CD4-positive, alpha-beta T cell treated with Interleukin-1 beta for 1 hour (primary cell): ENCODE data around the gene DGCR2.
A peak's percentile ranks its signal among the peaks of the same experiment; 100 is the strongest.

Experiments
- DNase-seq, 2 donors: peaks; one replicate each; pipeline ENCODE4 v3.0.0-alpha.2; 2020 to 2022

DGCR2 gene

DNA sequence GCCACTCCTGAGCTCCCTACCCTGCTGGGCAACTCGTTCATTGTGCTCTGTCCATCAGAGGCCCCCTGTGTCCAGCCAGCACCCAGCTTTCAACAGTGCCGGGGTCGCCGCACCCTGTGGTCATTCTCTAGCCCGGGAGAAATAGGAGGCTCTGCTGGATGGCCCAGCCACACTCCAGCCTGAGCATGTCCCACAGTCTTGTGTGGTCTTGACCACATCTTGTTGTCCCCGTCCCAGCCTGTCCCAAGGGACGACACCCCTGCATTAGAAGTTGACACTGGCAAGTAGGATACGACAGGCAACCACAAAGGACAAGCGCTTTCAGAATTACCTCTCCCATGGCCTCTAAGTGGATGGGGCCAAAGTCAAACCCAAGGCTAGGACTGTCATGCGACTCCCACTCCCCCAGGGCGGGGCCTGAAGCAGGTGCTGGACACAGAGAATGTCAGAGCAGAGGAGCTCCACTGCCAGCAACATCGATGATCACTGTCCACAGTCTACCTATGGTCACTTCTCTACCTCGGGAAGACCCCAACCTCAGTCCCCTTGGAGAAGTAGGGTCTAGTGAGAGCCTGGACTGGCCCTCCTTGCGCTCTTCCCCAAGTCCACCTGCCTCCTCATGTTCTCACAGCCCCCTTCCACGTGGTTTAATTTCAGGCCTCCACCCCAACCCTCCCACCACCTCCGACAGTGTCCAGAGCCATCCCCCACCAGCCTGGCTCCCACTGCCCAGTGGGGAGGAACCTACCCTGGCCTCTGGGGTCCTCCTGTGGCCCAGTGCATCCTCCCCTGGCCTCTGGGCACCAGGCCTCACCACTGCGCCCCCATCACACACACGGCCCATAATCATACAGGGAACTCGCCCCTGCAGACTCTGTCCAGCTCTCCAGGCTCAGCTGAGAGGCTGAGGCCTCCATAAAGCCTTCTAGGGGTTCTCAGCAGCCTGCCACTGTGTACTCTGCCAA is 4.4 kb upstream of the DGCR2 start:
- DNase-seq: no peak

DNA sequence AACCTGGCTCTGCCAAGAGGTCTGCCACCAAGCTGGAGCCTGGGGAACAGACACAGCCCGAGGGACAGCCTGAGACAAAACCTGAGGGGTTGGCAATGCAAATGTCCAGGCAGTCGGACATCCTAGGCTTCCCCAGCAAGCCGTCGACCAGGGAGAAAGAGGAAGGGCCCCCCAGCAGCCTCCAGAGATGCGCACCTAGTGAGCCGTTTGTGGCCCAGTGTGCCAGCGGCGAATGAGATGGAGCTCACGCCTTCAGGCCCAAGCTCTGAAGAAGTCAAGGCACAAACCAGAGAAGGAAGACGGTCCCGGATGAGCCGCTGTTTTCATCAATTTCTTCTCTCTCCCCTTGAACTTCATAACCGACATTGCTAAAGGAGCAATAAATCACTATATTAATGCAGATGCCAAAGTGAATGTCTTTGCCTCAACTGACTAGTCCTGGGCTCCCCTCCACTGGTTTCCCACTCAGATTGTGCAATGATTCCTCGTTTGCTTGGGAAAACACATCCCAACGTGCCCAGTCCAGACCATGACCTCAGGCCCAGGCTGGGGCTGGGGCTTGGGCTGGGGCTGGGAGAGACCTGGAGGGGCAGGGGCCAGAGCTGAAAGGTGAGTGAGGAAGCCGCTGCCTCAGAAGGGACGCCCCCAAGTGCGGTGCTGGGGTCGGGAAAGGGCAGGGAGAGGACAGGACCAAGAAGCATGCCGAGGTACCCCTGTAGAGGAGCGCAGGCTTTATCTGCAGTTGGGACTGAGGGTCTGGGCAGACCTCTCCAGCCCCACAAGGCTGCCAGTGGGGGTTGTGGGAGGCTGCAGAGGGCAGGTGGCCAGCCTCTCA is 3.5 kb upstream of the DGCR2 start:
- DNase-seq: no peak

DNA sequence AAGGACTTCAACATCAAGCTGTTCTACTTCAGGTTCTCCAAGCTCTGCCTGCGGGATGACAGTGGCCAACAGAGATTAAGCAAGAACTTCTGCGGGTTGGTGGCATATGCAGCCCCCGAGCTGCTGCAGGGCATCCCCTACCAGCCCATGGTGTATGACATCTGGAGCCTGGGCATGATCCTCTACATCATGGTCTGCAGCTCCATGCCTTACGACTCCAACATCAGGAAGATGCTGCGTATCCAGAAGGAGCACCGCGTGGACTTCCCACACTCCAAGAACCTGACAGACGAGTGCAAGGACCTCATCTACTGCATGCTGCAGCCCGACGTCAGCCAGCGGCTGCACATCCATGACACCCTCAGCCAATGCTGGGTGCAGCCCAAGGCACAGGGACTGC is 2.8 kb upstream of the DGCR2 start:
- no peak for DNase-seq

GRCh38 chr22:19124377-19124776 is 2.2 kb upstream of the DGCR2 start:
- DNase-seq: no peak

DNA sequence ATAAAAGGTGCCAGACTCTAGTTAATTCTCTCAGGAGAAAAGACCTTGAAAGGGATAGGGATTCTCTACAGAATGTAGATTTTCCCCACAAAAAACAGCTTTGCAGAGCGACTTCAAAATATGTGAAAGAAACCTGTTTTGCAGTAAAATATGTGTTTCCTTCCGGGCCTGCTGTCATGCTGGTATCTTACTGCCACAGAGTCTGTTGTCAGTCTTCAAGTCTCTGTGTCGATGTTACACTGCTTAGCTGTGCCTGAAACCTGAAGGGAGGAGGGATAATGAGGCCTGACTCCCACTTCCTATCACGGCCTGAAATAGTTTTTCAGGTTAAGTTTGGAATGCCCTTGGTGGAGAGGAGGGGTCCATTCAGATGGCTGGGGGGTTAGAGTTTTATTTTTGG is 1.7 kb upstream of the DGCR2 start:
- no peak for DNase-seq

DNA sequence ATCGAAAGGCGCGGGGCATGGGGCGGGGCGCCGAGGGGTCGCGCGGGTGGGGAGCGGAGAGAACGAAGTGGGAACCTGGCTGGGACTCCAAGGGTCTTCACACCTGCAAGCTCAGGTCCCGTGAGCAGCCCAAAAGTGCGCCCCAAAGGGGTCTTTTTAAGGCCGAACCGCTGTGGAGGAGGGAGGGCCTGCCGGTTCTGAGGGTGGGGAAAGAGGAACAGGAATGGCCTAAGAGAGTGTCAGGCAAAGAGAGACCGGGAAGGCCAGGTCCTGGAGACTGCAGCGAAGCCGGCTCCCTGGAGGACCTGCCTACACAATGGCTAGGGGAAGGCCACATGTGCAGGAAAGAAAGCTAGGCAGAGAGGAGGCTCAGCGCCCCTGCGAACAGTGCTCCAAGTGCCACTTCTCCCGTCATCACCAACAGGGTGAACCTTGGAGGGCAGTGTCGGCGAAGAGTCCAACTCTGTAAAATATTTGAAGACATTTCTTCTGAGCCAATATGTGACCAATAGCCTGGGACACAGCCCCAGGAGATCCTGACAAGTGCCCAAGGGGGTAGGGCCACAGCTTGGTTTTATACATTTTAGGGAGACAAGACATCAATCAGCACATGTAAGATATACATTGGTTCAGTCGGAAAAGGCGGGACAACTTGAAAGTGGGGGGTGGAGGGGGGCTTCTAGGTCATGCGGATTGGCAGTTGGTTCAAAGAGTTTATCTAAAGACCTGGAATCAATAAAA is 710 bp upstream of the DGCR2 start:
- DNase-seq: no peak

DNA sequence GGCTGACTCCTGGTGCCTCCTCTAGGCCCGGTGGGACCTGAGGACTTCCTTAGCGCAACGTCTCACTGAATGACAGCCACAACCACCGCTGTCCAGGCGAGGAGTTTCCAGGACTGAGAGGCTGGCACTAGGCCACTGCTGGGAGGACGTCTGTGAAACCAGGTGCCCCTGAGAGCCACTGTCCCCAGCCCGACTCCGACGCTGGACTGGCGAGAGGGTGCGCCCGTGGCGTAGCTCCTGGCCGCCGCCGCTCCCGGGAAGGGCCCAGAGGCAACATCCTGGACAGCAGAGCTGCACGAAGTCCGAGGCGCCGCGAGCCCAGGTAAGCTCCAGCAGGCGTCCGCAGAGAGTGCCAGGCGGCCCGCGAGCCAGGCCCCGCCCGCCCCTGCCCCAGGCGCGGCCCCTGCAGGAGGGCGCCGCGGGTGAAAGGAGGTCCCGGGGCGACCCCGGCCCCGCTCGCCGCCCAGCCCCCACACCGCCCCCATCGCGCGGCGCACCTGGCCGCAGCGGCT is 525 bp downstream of the DGCR2 start:
- DNase-seq: peak; percentile 21 to 28

DNA sequence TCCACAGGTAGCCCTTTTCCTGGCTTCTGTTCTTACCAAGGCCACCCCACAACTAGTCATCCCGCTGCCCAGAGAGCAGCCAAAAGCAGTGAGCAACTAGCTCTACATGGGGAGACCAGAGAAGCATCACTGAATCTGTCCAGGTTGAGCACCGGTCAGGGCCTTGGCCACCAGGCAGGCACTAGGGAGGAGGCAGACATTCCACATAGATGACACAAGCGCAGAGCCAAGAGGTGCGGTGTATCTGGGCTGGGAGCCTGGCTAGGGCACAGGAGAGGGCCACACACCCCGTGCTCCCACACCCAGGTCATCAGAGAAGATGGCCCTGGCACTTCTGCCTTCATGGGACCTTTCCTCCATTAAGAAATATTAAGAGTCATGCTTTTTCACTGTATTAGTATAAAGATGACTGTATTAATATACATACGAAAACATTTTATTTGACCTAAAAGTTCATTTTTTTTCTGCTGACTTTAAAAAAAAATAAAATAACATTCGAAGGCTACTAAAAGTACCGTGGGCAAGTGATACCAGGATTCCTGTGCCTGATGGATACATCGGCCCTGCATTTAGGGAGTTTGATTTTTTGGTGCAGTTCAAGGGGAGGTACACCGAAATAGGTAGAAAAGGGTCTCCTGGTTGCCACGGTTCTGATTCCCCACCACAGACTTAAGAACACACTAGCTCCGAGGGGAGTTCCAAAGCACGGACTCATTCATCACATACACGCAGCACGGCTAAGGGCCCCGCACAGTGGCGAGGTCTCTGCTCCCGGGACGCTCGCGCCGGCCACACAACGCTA is 1.2 kb downstream of the DGCR2 start:
- DNase-seq: no peak

- DNase-seq: no peak
These were observed 2.3 kb downstream of the DGCR2 start for GRCh38 chr22:19119949-19120348.

GRCh38 chr22:19118329-19118880 is 3.8 kb downstream of the DGCR2 start:
- peak in 1 of 2 donors; percentile 11 for DNase-seq

DNA sequence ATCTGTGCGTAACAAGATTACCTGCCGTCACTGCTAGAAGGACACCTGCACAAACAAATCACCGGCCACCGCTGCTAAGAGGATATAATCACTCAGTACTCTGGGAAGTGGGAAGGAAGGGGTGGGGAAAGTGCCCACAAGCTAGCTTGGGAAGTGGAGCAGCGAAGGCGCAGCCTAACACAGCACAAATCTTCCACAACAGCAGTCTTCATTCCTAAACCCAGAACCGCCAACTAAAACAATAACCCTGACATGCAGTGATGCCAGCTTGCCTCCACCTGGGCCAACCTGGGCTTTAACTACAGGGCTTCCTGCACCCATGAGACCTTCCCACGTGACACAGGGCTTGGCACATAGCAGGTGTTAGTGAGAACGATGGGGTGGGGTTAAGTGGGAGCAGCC is 5.1 kb downstream of the DGCR2 start:
- no peak for DNase-seq

GRCh38 chr22:19115628-19116027 is 6.6 kb downstream of the DGCR2 start:
- peak; percentile 24 to 28 for DNase-seq

DNA sequence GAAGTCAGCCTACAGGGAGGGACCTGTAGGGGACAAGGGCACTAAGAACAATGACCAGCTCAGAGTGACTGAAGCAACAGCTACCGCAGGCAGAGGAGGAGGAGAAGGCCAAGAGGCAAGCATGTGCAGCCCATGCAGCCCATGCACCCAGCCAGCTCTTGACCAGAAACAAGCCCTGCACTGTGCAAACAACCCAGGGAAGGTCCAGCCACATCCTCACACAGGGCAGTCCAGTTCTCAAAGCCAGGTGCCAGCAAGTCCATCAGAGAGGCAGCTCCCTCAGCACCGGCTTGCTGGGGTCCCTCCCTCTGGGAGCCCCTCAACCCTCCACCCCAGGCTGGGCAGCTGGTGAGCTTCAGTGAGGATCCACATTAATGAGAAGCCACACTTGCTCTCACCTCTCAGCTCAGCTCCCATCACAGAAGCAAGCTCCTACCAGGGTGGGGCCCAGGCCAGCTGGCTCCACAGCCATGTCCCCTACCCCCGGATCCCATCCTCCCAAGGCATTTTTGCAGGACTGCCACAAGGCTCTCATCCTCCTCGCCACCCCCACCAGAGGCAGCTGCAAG is 7.1 kb downstream of the DGCR2 start:
- no peak for DNase-seq

GRCh38 chr22:19113429-19113828 is 8.8 kb downstream of the DGCR2 start:
- DNase-seq: no peak

DNA sequence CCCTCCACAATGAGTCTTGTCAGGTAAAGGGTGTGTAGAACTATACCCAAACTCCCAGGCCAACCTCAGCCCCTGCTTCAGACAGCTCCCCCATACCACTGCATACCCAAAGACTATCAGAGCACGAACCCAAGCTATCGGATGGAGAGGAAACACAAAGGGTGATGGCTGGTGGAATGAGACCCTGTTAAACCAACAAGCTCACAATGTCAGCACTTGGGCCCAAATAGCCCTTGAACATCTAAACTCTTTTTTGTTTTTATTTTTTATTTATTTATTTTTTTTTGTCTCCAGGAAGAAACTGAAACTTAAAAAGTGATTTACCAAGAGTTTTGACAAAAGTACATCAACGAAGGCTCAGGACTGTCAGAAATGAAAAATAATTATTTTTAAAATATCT is 10.6 kb downstream of the DGCR2 start:
- no peak for DNase-seq

- DNase-seq: no peak
These were observed 11.1 kb downstream of the DGCR2 start for GRCh38 chr22:19111140-19111539.

DNA sequence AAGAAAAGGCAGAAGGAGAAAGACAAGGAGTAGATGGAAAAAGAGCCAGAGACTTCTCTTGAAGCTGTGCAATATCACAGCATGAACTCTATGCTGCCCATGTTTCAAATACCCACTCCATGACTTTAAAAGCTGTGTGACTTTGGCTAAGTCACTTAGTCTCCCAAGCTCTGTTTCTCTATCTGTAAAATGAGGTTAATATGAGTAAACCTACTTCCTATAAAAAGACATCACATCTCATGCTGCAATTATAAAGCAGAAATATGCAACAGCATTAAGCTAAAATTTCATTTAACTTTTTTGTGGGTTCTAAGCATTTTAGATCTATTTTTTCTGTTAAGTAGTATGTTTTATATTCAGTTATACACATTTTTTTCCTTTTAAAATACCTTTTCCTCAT is 11.6 kb downstream of the DGCR2 start:
- no peak for DNase-seq

- no peak for DNase-seq
These were observed 12.2 kb downstream of the DGCR2 start for GRCh38 chr22:19110064-19110458.

- DNase-seq: peak; percentile 69 to 76
These were observed 12.8 kb downstream of the DGCR2 start for GRCh38 chr22:19109198-19110063.

DNA sequence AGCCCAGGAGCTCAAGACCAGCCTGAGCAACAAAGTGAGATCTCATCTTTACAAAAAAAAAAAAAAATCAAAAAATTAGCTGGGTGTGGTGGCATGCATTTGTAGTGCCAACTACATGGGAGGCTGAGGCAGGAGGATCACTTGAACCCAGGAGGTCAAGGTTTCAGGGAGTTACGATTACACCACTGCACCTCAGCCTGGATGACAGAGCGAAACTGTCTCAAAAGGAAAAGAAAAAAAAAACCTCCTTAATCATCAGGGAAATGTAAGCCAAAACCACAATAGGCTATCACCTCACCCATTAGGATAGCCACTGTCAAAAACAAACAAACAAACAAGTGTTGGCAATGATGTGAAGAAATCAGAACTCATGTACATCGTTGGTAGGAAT is 13.4 kb downstream of the DGCR2 start:
- no peak for DNase-seq

DNA sequence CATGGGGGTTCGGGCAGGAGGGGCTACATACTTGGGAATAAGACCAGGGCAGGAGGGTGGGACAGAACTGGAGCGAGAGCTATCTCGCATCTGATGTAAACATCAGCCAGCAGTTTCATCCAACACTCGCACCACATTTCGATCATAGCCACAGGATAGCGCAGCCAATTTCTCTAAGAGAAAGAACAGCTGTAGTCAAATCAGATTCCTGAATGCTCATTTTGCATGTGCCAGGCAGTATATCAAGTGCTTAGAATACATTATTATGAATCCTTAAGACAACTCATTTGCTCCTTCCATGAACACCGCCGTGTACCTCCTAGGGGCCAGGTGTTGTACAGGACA is 14.5 kb downstream of the DGCR2 start:
- no peak for DNase-seq
